ENCODE data around the gene RUNX2. TPM values are rescaled to one million over a fixed set of nuclear protein-coding genes. Genes with fewer than 3 reads are reported as not detected.

RUNX2 gene
- total RNA-seq, 2 experiments from 2014 or later = 0.27 to 0.44 TPM

DNA sequence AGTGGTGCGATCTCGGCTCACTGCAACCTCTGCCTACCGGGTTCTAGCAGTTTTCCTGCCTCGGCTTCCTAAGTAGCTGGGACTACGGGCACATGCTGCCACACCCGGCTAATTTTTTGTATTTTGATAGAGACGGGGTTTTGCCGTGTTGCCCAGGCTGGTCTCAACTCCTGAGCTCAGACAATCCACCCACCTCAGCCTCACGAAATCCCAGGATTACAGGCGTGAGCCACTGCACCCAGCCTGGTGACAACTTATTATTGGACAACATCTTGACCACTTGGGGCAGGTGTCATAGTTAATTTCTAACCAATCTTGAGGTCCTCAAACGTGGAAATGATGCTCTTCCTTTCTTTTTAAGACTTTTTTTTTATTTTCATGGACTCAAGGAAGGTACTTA is 383.9 kb downstream of the RUNX2 start:
- peaks cover 3% of the 10 kb centered on the region for H3K4me1 ChIP-seq (ENCODE audit: insufficient read depth, low read length, poor library complexity, severe bottlenecking)
- no peaks in the 10 kb centered on the region for H4K20me1 ChIP-seq (ENCODE audit: insufficient read depth, low read length)
- ChIA-PET CTCF (ENCODE audit: unreplicated experiment) (no interaction called here), POLR2A (no interaction called here)
- BruUV-seq (replicated peaks) = no TSS peak
- no peak for TF ChIP-seq EZH2phosphoT487 (IDR thresholded peaks at IDR 0.05; ENCODE audit: borderline replicate concordance, low read depth, low read length)
- TF ChIP-seq, protein P1, sequence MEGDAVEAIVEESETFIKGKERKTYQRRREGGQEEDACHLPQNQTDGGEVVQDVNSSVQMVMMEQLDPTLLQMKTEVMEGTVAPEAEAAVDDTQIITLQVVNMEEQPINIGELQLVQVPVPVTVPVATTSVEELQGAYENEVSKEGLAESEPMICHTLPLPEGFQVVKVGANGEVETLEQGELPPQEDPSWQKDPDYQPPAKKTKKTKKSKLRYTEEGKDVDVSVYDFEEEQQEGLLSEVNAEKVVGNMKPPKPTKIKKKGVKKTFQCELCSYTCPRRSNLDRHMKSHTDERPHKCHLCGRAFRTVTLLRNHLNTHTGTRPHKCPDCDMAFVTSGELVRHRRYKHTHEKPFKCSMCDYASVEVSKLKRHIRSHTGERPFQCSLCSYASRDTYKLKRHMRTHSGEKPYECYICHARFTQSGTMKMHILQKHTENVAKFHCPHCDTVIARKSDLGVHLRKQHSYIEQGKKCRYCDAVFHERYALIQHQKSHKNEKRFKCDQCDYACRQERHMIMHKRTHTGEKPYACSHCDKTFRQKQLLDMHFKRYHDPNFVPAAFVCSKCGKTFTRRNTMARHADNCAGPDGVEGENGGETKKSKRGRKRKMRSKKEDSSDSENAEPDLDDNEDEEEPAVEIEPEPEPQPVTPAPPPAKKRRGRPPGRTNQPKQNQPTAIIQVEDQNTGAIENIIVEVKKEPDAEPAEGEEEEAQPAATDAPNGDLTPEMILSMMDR (conservative IDR thresholded peaks at IDR 0.05; ENCODE audit: low read length) = no peak
- no peak for DNase-seq (ENCODE audit: low spot score)
- no peaks in the 10 kb centered on the region for H3K79me2 ChIP-seq (ENCODE audit: insufficient read depth, low read depth, low read length)
- H3K9me2 ChIP-seq (ENCODE audit: insufficient read depth, low read length) = no peaks in the 10 kb centered on the region
- H3K27ac ChIP-seq (ENCODE audit: low read depth, low read length, poor library complexity, severe bottlenecking) = no peak overlapping the region
- H2AFZ ChIP-seq (ENCODE audit: low read length) = no peak overlapping the region
- no peak overlapping the region for H3K4me3 ChIP-seq (ENCODE audit: low read depth, low read length, poor library complexity, severe bottlenecking)
- no peaks in the 10 kb centered on the region for H3K9me3 ChIP-seq (ENCODE audit: low read length)
- intact Hi-C loops (cut with micrococcal nuclease; ENCODE audit: unreplicated experiment) = loop anchor here (10.0 kb wide), 4 partner anchors 207 to 1057 kb away; no protein-coding TSS in a partner anchor
- H3K4me2 ChIP-seq (ENCODE audit: low read length) = no peak overlapping the region
- H3K36me3 ChIP-seq (ENCODE audit: insufficient read depth, low read length) = no peaks in the 10 kb centered on the region

DNA sequence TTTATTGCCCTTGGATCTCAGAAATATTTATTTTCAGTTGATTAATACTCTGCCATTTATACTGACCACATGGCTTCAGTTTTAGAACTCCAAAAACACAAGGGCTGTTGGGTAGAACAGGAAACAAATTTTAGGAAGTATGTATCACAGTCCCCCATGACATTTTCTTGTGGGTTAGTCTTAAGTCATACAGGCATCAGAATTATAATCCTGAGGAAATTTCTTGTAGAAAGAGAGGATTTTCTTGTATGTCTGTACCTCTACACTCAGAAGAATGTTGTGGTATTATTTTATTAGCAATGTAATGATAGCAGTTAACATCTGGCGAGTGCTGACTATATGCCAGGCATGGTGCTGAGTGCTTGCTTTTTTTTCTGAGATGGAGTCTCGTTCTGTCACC is 384.7 kb downstream of the RUNX2 start:
- Histone ChIP-seq H4K20me1 (ENCODE audit: insufficient read depth, low read length) (no peaks in the 10 kb centered on the region), H3K9me2 (ENCODE audit: insufficient read depth, low read length) (no peaks in the 10 kb centered on the region), H3K79me2 (ENCODE audit: insufficient read depth, low read depth, low read length) (no peaks in the 10 kb centered on the region), H3K36me3 (ENCODE audit: insufficient read depth, low read length) (no peaks in the 10 kb centered on the region), H3K4me1 (ENCODE audit: insufficient read depth, low read length, poor library complexity, severe bottlenecking) (peaks cover 3% of the 10 kb centered on the region), H3K4me2 (ENCODE audit: low read length) (no peak overlapping the region), H3K4me3 (ENCODE audit: low read depth, low read length, poor library complexity, severe bottlenecking) (no peak overlapping the region), H2AFZ (ENCODE audit: low read length) (no peak overlapping the region), H3K27ac (ENCODE audit: low read depth, low read length, poor library complexity, severe bottlenecking) (no peak overlapping the region), H3K9me3 (ENCODE audit: low read length) (no peaks in the 10 kb centered on the region)
- intact Hi-C loops (cut with micrococcal nuclease; ENCODE audit: unreplicated experiment) = loop anchor here (10.0 kb wide), 4 partner anchors 208 to 1058 kb away; no protein-coding TSS in a partner anchor
- no peak for DNase-seq (ENCODE audit: low spot score)
- POLR2A ChIA-PET = no interaction called here
- TF ChIP-seq, protein P1 (conservative IDR thresholded peaks at IDR 0.05; ENCODE audit: low read length) = no peak
- no peak for TF ChIP-seq EZH2phosphoT487 (IDR thresholded peaks at IDR 0.05; ENCODE audit: borderline replicate concordance, low read depth, low read length)
- BruUV-seq (replicated peaks) = no TSS peak
- CTCF ChIA-PET (ENCODE audit: unreplicated experiment) = no interaction called here

Other genes starting within 250 kb of the RUNX2 start
- 0.44 and 1.1 TPM in 2 replicates for gene SUPT3H, start 49.6 kb downstream of the RUNX2 start, total RNA-seq (2014; rRNA removed; shearing (Covaris generic))
- 6.6 and 7.1 TPM in 2 replicates for gene SUPT3H, start 49.6 kb downstream of the RUNX2 start, total RNA-seq (2022)

All from OCI-LY7 (cell line).